GM18517 (cell line): ENCODE data around the gene NXF3.
"Not testable (repeated sequence)": the region's sequence is repeated elsewhere in the genome, so short reads cannot be mapped to it uniquely, and the experiment has no call there.

Experiments used
- ATAC-seq: cut with Tn5 transposase; IDR thresholded peaks from one replicate; pipeline ENCODE4 v1.9.1; 2021; ENCODE audit warnings: mild to moderate bottlenecking, moderate library complexity; ENCODE audit not compliant: unreplicated experiment

Gene NXF3

GRCh38 chrX:103051260-103051789 is 41.6 kb downstream of the NXF3 start:
- no peak for ATAC-seq

DNA sequence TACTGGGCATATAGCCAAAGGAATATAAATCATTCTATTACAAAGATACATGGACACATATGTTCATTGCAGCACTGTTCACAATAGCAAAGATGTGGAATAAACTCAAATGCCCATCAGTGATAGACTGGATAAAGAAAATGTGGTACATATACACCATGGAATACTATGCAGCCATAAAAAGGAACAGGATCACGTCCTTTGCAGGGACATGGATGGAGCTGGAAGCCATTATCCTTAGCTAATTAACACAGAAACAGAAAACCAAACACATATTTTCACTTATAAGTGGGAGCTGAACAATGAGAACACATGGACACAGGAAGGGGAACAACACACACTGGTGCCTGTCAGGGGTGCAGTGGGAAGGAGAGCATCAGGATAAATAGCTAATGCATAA is 59.6 kb downstream of the NXF3 start:
- not testable (repeated sequence) for ATAC-seq
